Lower leg skin (tissue), 4 donors: ENCODE measurements around the gene NCS1. TPM values are rescaled to one million over a fixed set of nuclear protein-coding genes. Genes with fewer than 3 reads are reported as not detected.
A peak's percentile ranks its signal among the peaks of the same experiment; 100 is the strongest.

ENCODE experiments used
- DNase-seq, 2 donors: peaks; one replicate each; pipeline ENCODE4 v3.0.0-alpha.2; 2019; ENCODE audit warnings: low spot score in 2 of 2
- H3K4me3 ChIP-seq: fragments of 200-600 bp; sonication (generic); 2 replicates; pipeline ENCODE4 v1.5.1; 2017; ENCODE audit warnings: mild to moderate bottlenecking, low read depth; ENCODE audit not compliant: poor library complexity, severe bottlenecking
- CTCF ChIP-seq, 3 donors: fragments of 450-650 bp; IDR thresholded peaks; one replicate each; pipeline ENCODE4 v1.5.1; 2016; ENCODE audit warnings: antibody characterized with exemption in 3 of 3, mild to moderate bottlenecking in 3 of 3, moderate library complexity in 2 of 3
- POLR2A ChIP-seq, 2 donors: fragments of 450-650 bp; IDR thresholded peaks; one replicate each; pipeline ENCODE4 v1.6.1; 2016 to 2017; ENCODE audit warnings: antibody characterized with exemption in 2 of 2, mild to moderate bottlenecking in 1 of 2, moderate library complexity in 1 of 2
- WGBS, 2 donors: methylation state at CpG; one replicate each; pipeline ENCODE4 v1.1.5; 2018; 5-methylcytosine and 5-hydroxymethylcytosine counted together
- intact Hi-C: fragments of 100-400 bp; cut with DNase I; formaldehyde crosslinking; loops from one replicate; pipeline ENCODE4 v1.15.0; 2023; ENCODE audit warnings: low total_unique reads
- total RNA-seq, 4 donors: library from RNA; depleted of rRNA; stranded (reverse); fragments of >200 nt; gene quantifications; one replicate each; pipeline ENCODE4 v1.1.0, GENCODE V29; 2016

NCS1 gene
- total RNA-seq, 4 donors from 2014 or later, result 14.4 to 25.2 (median 20.7) TPM

- DNase-seq, result peak in 1 of 2 donors; percentile 69
- H3K4me3 ChIP-seq, result no peak overlapping the region
- TF ChIP-seq CTCF (IDR thresholded peaks at IDR 0.05), result no peak
- no peak for TF ChIP-seq POLR2A (IDR thresholded peaks at IDR 0.05)
- intact Hi-C loops, result no loop called here
- 83 to 86% methylated on average over 7 of the region's 7 CpGs for WGBS, 2 donors
Observed at GRCh38 chr9:130262771-130263170, 90.6 kb downstream of the NCS1 start.

GRCh38 chr9:130263601-130264413 is 91.6 kb downstream of the NCS1 start:
- peak in 1 of 2 donors; percentile 78 for DNase-seq
- no peak for TF ChIP-seq CTCF (IDR thresholded peaks at IDR 0.05)
- no peak for TF ChIP-seq POLR2A (IDR thresholded peaks at IDR 0.05)
- intact Hi-C loops, result no loop called here
- no peak overlapping the region for H3K4me3 ChIP-seq
- 61 to 69% methylated on average over 10 of the region's 10 CpGs for WGBS, 2 donors

- 72 to 78% methylated on average over 13 to 18 of the region's 18 CpGs for WGBS, 2 donors
- TF ChIP-seq POLR2A (IDR thresholded peaks at IDR 0.05) (no peak), CTCF (IDR thresholded peaks at IDR 0.05) (no peak)
- DNase-seq, result peak in 1 of 2 donors; percentile 56
- intact Hi-C loops, result no loop called here
- no peak overlapping the region for H3K4me3 ChIP-seq
Observed at GRCh38 chr9:130264414-130265350, 92.5 kb downstream of the NCS1 start.

- WGBS, 2 donors, result 0 to 3% methylated on average over 14 to 22 of the region's 89 CpGs
- no peak within 1 kb of the TSS for H3K4me3 ChIP-seq
- TF ChIP-seq POLR2A (IDR thresholded peaks at IDR 0.05) (no peak), CTCF (IDR thresholded peaks at IDR 0.05) (no peak)
- DNase-seq, result peak in 1 of 2 donors; percentile 77
- intact Hi-C loops, result no loop called here
Observed at GRCh38 chr9:130265431-130266235, 93.4 kb downstream of the NCS1 start, which contains the start of gene HMCN2. Gene HMCN2, plus strand, starts transcription at chr9:130265760. Its CDS starts 119 bp downstream, at chr9:130265879.
